HG02938 (cell line): Measurements from ENCODE around the gene CRPPA.
"Not testable (repeated sequence)": the region's sequence is repeated elsewhere in the genome, so short reads cannot be mapped to it uniquely, and the experiment has no call there.

ENCODE experiments used
- ATAC-seq: cut with Tn5 transposase; IDR thresholded peaks from one replicate; pipeline ENCODE4 v1.9.1; 2021; ENCODE audit warnings: mild to moderate bottlenecking, moderate library complexity; ENCODE audit not compliant: unreplicated experiment

Gene CRPPA

DNA sequence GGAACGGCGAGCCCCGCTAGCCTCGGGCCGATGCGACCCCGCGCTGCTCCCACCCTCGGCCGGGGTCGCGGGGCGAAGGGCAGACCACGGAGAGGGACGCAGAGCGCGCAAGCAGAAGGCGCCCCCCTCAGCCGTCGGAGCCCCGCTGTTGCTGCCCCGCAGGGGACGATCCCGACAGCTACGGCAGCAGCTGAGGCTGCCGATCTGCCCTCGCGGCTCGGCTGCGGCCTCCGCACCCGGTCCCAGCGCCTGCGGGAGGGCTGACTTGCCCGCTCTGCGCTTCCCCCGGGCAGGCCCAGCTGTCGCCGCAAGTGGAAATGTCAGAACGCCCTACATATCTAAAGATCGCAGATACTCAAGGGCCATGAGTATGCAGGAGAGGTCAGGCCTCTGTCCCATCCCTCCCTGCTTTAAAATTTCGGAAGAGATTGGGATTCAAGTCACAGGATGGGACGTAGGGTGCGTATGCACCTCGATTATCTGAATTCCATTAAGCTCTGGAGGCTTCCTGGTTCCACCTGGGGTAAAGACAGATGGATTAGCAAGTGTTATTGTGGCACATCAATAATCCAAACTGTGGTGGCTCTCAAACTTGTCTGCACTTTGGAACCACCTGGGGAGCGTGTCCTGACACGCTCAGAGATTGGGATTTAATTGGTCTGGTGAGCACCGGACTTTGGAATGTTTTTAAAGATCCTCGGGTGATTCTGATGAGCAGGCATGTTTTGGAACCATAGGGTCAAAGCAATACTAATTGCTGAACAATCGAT is at the start of gene CRPPA:
TSS of gene CRPPA (minus strand) at position 206 of the 770 bp plus-strand sequence. CDS start 216 bp downstream, outside the sequence.
- peak; percentile 28 for ATAC-seq

DNA sequence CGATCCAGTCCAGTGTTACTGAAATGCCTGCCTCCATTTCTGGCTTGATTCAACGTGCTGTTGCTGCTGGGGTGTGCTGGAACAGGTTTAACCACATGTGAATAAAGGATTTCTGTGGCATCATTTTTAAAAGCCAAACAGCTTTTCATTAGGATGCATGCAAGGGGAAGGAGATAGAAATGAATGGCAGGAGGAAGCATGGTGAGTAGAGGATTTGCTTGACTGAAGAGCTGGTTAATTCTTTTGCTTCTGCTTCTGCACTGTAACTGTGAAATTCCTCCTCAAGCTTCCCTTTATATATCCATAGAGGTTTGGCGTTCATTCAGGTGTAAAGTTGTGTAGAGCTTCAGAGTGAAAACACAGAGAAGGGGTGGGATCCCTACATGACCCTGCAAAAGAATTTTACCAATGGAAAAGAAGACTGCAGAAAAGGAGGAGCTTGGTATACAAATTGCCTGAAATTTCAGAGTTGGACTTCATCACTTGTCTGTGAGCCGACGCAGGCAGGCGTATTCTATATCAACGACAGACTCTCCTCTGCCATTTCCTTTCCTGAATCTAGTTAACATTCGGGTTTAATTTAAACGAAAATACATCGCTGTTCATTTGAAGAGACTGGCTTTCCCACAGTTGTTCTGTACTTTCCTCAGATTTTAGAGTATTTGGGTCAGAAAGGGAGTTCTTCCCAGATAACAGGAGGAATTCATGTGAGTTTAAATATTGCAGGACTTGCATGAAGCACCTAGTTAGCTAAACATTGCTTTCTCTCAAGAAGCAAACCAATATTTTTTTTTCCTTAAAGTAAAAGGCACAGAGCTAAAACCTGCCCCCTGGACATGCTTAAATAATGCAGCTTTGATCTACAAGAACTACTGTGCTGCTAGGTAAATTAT is 44.4 kb upstream of the CRPPA start, which contains the start of gene SOSTDC1:
TSS of gene SOSTDC1 (minus strand) at position 270 of the 893 bp plus-strand sequence. CDS start at position 200, 70 bp downstream.
- ATAC-seq = no peak

DNA sequence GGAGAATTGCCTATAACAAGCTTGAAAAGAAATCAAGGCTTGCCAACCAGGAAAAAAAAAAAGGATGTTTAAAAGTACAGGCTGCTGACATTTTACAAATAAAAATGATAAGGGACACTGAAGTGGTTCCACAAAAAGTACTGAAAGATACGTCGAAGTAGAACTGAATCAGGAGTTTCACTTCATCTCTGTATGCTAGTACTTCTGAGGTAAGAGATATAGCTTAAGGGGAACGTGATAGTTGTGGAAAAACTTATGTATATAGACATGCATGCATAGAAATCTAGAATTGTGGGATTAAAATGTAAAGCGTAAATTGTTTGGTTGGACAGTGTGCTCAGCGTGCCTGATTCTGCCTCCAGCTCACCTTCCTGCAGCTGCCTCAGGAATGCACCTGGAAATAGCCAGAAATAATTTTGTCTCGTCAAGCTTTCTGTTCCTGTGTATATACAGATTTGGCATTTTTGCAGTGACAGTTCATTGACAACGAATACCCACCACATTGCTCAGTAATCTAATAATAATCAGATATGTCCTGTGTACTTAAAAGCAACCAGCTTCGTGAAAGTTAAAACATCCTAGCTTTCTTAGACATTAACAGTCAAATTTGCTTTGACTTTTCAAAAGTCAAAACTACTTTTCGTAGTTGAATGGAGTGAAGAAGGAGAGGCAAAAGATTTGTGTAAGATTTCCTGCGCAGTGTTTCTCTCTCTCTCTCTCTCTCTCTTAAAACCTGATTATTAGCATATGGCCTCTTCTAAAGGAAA is 42.8 kb upstream of the CRPPA start:
- ATAC-seq = no peak

DNA sequence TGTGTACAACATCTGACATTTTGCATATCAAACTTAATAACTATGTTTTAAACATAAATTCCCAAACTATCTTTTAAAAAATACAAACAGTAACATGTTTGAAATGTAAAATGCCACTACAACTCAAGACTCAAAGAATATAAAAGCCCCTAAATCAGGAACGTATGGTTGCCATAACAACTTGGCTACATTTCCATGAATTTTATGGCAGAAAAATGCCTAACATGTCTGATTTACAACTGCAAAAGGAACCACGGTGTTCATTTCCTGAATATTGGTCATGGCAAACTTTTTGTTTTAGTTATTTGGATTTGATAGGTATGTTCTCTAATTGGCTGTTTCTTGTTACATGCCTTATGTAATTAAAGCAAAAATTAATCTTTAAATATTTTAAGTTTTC is 42.2 kb upstream of the CRPPA start:
- no peak for ATAC-seq

DNA sequence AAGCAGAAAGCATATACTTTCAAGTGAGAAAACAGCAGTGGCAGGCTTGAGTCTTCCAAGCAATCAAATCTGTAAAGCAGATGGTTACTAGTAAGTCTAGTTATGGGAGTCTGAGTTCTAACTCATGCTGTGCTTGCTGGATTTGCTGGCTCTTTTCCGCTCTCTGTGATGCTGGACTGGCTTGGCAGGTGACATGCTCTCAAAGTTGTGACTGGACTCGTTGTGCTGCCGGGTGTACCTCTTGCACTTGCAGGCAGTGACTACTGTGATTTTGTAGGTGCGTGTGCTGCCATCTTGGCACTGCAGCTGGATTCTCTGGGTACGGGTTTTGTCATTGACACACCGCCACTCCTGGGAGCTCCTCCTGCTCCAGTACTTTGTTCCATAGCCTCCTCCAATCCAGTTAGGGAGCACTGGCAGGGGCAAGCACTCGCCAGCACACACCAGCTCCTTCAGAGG is 41.1 kb upstream of the CRPPA start:
- no peak for ATAC-seq

DNA sequence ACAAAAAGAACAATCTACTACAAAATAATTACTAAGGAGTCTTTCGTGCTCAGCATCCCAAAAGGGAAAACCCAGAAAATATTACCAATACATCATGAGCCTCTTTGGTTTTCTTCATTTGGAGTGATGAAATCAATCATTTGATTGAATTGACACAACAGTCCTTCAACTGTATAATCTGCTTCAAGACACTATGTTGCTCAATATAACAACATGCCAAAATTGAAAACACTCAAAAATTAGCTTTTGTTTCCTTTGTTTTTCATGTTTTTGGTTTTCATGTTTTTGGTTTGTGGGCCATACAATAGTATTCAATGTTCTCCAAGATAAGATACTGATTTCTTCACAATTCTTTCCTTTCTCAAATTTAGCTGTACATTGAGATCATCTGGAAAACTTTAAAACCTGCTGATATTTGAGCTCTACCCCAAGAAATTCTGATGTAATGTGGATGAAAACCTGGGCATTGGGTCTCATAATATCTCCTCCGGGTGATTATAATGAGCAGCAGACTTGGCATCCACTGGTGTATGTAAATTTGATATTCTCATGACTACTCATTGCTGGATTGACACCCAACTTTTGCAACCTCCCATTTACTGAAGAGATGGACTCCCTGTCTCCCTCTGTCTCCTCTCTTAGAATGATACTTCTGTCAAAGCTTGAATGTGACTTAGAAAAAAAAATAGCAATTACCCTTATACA is 39.6 kb upstream of the CRPPA start:
- ATAC-seq = no peak

DNA sequence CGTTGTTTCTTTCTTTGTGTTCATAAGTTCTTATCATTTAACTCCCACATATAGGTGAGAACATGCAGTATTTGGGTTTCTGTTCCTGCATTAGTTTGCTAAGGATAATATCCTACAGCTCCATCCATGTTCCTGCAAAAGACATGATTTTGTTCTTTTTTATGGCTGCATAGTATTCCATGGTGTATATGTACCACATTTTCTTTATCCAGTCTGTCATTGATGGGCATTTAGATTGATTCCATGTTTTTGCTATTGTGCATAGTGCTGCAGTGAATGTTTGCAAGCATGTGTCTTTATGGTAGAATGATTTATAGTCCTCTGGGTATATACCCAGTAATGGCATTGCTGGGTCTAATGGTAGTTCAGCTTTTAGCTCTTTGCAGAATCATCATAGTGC is 35.0 kb upstream of the CRPPA start:
- ATAC-seq = not testable (repeated sequence)

DNA sequence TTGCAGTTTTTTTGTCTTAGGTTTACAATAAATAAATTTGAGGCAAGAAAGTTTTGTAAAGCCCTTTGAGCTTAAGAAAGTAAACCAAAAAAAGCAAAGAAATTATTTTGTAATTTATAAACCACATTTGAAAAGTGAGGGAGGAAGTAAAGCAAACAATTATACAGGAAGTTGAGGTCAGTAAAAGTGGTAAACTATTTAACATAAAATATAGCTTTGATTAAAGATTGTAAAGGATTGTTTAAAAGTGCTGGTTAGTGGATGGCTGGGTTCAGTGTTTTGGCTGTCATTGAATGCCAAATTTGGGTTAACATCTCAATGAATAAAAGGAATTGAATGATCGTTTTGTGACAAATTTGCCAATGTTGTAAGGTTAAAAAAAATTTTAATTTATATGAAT is 34.3 kb upstream of the CRPPA start:
- ATAC-seq = no peak

DNA sequence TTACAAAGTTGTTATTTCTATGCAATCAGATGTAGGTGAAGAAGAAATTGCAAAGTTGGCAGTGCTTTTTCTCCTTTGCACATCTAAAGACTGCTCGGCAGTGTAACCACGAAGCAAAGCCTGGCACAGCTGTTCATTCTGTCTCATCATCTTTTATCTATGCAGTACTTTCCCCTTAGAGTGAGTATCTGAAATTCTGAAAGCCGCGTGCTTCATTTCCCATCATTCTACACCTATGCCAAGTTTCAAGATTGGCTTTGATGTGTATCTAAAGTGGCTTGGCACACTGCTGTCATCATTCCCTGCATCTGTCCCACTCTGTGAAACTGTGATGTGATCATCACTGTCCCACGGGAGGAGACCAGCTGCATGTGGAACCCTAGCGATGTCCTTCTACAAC is 29.0 kb upstream of the CRPPA start:
- no peak for ATAC-seq

DNA sequence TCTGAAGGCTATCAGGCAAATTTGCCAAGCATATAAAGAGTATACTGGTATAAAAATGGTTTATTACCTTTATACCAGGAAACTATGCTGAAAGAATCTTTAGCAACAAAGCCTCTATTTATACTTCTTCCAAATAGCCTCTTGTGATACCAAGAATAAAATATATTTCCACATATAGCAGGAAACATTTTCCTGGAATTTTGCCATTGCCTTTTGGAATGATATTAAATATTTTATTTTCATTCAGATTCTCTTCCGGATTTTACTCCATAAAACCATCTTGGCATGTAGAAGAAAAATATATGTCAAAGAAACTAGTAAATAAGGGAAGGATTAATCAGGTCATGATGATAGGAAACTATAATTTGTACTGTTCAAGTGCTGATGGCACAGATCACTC is 26.5 kb upstream of the CRPPA start:
- ATAC-seq = no peak

DNA sequence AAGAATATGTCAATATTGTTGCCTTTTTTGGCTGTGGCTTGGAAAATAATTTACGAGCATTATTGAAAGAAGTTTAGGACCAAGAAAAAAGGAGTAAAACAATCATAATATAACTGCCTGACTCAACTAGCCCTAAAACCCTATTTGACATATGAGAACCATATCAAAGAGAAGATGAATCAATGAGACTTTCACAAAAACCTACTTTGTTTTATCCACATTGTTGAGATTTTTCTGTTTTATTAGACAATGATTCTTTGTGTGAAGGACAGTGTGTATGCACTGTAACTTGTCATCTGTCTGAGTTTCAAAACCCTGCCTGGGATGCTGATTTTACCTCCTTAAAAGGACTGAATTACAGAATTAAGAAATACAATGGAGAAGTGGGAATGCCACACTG is 25.2 kb upstream of the CRPPA start:
- ATAC-seq = no peak

DNA sequence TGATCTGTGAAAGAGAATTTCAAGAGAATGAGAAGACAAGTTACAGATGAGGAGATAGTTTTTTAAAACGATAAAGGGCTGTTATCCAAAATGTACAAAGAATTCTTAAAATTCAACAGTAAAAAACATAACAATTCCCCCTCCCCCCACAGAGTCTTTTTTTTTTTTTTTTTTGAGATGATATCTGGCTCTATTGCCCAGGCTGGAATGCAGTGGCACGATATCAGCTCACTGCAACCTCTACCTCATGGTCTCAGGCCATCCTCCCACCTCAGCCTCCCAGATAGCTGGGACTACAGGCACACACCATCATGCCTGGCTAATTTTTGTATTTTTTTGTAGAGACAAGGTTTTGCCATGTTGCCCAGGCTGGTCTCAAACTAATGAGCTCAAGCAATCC is 22.5 kb upstream of the CRPPA start:
- ATAC-seq = not testable (repeated sequence)

DNA sequence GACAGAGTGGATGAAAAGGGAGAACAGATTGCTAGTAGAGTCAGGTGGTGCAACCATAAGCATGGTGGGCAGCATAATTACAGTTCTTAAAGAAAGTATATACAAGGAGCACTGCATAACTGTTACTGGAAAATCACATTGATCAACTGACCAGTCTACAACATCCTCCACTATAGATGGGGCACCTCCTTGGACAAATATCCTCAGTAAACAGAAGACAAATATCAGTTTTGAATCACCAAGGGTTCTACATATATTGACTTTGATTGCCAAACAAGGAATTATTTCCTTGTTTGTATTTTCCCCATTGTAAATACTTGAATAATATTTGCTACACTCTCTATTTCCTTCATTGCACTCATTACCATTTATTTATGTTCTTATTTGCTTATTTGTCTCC is 17.6 kb upstream of the CRPPA start:
- no peak for ATAC-seq

DNA sequence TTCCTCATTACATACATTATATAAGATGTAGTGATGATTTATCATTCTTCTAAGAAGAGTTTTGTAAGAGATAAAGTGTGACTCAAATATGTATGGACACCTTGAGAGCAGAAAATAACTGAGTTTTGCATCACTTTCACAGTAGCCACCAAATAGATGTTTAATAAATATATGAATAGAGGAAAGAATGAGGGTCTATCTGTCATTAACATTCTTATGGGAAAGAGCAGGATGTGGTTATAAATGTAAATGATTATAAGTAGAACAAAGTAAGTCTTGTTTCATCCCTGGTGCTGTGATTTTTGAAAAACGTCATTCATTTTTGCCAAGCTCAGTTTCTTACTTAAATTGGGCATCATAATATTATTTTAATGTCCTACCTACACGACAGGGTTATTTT is 15.0 kb upstream of the CRPPA start:
- ATAC-seq = no peak

DNA sequence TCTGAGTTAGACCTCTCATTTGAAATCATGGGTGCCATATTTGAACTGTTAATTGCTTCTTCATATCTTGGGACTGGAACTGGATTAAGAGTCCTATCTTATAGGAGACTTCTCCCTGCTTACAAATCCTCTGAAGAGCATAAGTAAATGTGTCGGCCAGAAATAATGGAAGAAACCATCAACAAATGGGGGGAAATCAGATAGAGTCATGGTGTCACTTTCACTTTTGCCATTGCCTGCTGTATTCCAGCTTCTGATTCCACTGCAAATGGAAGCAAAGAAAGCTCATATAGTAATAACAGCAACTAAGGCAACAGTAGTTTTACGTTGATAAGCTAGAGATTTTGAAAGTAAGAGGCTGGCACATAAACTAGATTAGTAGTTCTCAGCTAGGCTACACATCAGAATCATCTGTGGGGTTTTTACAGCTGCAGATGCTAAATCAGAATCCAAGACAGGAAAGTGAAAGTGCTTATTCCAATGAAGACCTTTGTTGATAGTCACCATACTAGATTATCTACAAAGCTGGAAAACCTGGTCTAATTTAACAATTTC is 12.3 kb upstream of the CRPPA start:
- no peak for ATAC-seq

DNA sequence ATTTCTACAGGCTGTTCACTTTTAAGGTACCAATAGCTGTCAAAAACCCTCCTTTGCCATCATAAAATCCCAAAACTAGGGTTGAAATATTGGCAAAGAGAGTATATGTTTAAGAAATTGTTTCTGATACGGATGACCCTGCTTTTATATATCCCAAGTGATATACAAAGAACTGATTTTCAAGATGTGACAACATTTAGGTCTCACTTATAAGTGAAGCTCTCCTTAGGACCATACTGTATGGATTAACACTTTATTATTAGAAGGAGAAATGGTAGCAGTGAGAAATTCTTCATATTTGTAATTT is 11.0 kb upstream of the CRPPA start:
- ATAC-seq = no peak

DNA sequence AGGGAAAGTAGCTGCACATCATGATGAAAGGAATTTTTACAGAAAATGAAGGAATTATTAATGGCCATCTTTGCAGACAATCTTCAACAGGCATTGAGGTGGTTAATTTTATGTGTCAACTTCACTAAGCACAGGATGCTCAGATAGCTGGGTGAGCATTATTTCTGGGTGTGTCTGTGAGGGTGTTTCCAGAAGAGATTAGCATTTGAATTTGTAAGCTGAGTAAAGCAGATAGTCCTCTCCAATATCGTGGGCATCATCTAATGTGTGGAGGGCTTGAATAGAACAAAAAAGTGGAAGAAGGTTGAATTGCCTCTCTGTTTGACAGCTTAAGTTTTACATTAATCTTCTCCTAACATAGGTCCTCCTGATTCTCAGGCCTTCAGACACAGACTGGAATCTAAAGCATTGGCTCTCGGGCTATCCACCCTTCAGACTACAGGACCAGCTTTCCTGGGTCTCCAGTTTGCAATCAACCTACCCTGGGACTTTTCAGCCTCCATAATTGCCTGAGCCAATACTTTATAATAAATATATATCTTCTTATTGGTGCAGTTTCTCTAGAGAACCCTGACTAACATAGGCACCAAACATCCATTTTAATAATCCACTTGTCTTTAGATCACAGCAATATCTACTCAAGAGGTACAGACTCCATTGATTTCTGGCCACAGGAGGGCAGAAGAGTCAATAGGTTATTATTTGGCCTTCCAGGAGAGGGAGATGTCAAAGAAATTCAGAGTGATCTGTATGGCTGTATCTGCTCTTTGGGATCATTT is 10.5 kb upstream of the CRPPA start:
- peak; percentile 74 for ATAC-seq

DNA sequence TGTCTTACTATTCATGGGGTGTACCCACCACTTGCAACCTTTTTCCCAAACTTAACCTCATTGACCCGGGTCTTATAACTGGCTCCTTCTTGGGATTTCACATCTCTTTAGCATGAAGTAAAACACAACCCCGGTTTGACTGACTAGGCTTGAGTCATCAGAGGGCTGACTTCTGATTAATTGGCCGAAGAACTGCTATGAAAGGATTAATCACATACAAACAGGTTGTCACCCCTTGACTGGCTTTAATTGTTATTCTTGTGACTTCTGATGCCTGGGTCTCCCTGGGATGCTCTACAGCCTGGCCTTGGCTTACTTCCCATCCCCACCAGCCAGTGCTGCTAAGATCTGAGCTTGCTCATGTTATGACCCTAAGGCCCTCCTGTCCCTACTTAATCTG is 8.8 kb upstream of the CRPPA start:
- no peak for ATAC-seq

DNA sequence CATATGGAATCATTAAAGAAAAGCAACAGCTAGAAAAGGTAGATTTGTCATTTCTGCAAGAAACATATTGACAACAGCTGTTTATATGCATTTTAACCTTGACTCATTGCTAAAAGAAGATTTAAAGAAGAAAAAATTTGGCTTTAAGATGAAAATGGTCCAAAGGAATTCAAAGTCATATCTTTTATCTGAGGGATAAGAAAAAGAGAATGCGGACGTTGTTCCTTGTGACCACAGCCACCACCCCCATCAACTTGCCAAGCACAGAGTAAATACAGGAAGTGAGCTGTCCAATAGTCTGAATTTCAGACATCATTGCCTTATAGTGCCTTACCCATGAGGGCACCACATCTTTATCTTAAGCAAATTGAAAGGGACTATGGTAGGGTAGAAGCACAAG is 7.3 kb upstream of the CRPPA start:
- no peak for ATAC-seq

DNA sequence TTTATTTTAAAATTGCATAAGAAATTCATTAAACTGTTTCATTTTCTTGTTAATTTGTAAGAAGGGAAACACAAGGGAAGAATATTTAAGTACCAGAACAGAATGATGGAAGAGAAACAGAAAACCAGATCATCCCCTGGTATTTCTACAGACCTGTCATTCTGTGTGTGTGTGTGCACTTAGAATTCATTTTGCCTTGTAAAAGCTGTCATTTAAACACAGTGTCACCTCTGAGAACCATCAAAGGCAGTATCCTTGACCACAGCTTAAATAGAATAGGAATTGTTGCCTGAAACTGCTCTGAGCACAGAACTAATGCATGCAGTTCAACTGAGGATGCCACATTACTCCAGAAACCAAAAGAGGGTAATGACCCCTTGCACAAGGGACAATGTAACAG is 6.8 kb upstream of the CRPPA start:
- ATAC-seq = no peak
